Measurements from ENCODE around the gene SYNGR1.
"Not testable (repeated sequence)": the region's sequence is repeated elsewhere in the genome, so short reads cannot be mapped to it uniquely, and the experiment has no call there.

The SYNGR1 gene

DNA sequence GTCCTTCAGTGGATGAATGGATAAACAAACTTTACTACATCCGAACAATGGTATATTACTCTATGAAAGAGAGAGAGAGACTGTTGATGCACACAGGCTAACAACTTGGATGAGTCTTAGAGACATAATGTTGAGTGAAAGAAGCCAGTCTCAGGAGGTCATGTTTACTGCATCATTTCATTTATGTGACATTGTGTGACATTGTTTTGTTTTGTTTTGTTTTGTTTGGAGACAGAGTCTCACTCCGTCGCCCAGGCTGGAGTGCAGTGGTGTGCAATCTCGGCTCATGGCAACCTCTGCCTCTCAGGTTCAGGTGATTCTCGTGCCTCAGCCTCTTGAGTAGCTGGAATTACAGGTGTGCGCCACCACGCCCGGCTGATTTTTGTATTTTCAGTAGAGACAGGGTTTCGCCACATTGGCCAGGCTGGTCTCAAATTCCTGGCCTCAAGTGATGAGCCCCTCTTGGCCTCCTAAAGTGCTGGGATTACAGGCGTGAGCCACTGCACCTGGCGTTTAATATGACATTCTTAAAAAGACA, 62.1 kb downstream of the SYNGR1 start:
- H3K27ac Mint-ChIP-seq, result peak overlapping the region; percentile 79
- H3K4me1 Mint-ChIP-seq (ENCODE audit: low read depth), result peaks cover 84% of the 10 kb centered on the region
- H3K27me3 Mint-ChIP-seq, H3K9me3 Mint-ChIP-seq, DNase-seq, H3K4me3 Mint-ChIP-seq: not testable (repeated sequence)
- H3K36me3 Mint-ChIP-seq (ENCODE audit: low read depth), result peaks cover 35% of the 10 kb centered on the region

DNA sequence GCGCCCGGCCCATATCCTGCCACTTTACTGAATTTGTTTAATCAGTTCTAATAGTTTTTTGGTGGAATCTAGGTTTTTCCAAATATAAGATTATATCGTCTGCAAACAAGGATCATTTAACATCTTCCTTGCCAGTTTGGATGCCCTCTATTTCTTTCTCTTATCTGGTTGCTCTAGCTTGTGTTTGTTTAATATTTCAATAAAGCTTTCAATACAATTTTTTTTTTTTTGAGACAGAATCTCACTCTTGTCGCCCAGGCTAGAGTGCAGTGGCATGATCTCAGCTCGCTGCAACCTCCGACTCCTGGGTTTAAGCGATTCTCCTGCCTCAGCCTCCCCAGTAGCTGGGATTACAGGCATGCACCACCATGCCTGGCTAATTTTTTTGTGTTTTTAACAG, 63.4 kb downstream of the SYNGR1 start:
- H3K9me3 Mint-ChIP-seq, H3K4me3 Mint-ChIP-seq, DNase-seq, H3K27me3 Mint-ChIP-seq: not testable (repeated sequence)
- peak overlapping the region; percentile 61 for H3K27ac Mint-ChIP-seq
- peaks cover 75% of the 10 kb centered on the region for H3K4me1 Mint-ChIP-seq (ENCODE audit: low read depth)
- H3K36me3 Mint-ChIP-seq (ENCODE audit: low read depth), result peaks cover 41% of the 10 kb centered on the region

DNA sequence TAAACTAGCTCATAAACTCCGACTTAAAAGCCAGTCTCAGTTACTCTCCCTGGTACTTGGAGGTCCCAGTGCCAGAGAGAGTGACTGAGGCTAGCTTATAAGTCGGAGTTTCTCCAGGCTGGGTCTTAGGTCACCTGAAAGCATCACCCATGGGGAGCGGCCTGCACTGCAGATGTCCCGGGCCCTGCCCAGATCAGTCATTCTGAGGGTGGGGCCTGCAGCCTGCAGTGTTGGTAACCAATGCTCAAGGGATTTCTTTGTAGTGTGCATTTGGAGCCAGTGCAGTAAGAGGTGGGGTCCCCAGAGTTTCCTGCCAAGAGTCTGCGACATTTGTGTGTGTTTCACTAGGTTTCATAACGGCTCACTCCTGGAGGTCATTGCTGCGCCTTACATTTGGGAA, 64.6 kb downstream of the SYNGR1 start:
- Mint-ChIP-seq H3K4me3 (no peak overlapping the region), H3K36me3 (ENCODE audit: low read depth) (peaks cover 46% of the 10 kb centered on the region), H3K4me1 (ENCODE audit: low read depth) (peaks cover 63% of the 10 kb centered on the region), H3K27ac (peak overlapping the region; percentile 65), H3K9me3 (no peaks in the 10 kb centered on the region), H3K27me3 (no peaks in the 10 kb centered on the region)
- no peak for DNase-seq

DNA sequence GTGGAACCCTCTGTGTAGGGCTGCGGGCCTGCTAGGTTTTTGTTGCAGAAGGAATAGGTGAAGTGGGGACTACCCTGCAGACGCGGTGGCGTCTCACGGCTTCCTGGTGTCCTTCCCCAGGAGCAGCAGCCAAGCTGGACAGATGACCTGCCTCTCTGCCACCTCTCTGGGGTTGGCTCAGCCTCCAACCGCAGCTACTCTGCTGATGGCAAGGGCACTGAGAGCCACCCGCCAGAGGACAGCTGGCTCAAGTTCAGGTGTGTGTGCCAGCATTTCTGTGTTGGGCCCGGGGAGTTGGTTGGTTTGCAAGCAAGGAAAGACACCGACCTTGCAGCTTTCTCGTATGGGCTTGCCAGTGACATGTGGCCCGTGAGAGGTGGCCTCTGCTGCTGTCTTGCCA, 65.1 kb downstream of the SYNGR1 start:
- peaks cover 47% of the 10 kb centered on the region for H3K36me3 Mint-ChIP-seq (ENCODE audit: low read depth)
- DNase-seq, result no peak
- no peaks in the 10 kb centered on the region for H3K27me3 Mint-ChIP-seq
- H3K27ac Mint-ChIP-seq, result no peak overlapping the region
- H3K4me3 Mint-ChIP-seq, result no peak overlapping the region
- no peaks in the 10 kb centered on the region for H3K9me3 Mint-ChIP-seq
- H3K4me1 Mint-ChIP-seq (ENCODE audit: low read depth), result peaks cover 59% of the 10 kb centered on the region

DNA sequence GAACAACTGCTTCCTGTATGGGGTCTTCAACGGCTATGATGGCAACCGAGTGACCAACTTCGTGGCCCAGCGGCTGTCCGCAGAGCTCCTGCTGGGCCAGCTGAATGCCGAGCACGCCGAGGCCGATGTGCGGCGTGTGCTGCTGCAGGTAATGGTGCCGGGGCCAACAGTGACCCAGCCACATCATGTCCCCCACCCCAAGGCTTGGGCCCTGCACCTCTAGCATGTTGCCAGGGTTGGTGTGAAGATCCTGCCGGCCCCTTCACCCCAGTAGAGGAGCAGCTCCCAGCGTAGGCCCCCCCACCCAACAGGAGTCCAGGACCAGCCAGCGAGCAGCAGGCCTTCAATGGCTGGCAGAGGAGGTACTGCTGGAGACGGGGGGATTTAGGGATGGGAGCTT, 65.7 kb downstream of the SYNGR1 start:
- Mint-ChIP-seq H3K4me3 (no peak overlapping the region), H3K4me1 (ENCODE audit: low read depth) (peaks cover 59% of the 10 kb centered on the region), H3K27ac (no peak overlapping the region), H3K27me3 (no peaks in the 10 kb centered on the region), H3K36me3 (ENCODE audit: low read depth) (peaks cover 53% of the 10 kb centered on the region), H3K9me3 (no peaks in the 10 kb centered on the region)
- no peak for DNase-seq

DNA sequence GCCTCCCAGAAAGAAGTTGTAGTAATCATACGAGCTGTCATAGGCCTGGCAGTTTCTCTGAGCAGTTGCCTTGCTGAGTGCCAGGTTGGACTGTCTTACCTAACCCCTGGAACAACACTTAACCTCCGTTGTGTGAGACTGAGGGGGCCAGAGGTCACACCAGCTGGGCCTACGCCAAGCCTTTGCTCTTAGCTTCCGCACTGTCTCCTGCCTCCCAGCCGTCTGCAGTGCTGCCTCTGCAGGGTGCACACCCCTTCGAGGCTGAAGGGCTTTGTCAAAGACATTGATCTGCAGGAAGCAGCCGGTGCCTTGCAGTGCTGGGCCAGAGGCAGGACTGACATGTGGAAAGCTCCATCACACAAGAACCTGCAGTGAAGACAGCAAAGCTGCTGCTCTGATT, 66.5 kb downstream of the SYNGR1 start:
- Mint-ChIP-seq H3K4me1 (ENCODE audit: low read depth) (peaks cover 50% of the 10 kb centered on the region), H3K4me3 (no peak overlapping the region), H3K27ac (peak overlapping the region; percentile 67), H3K36me3 (ENCODE audit: low read depth) (peaks cover 60% of the 10 kb centered on the region), H3K9me3 (no peaks in the 10 kb centered on the region), H3K27me3 (no peaks in the 10 kb centered on the region)
- DNase-seq, result no peak

DNA sequence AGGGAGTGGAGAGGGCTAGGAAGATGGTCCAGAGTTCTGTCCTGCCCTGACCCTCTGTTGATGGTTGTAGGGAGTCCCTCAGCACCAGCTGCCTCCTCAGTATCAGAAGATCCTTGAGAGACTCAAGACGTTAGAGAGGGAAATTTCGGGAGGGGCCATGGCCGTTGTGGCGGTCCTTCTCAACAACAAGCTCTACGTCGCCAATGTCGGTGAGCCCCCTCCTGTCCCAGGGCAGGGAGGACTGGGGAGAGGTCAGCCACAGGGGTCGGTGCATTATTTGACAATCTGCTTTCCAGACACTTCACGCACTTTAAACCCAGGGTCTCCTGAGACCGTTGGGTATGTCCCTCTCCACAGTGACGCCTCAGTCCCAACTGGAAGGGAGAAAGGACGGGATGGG, 67.8 kb downstream of the SYNGR1 start:
- Mint-ChIP-seq H3K36me3 (ENCODE audit: low read depth) (peaks cover 72% of the 10 kb centered on the region), H3K27me3 (no peaks in the 10 kb centered on the region), H3K4me1 (ENCODE audit: low read depth) (peaks cover 37% of the 10 kb centered on the region), H3K27ac (no peak overlapping the region), H3K4me3 (no peak overlapping the region), H3K9me3 (no peaks in the 10 kb centered on the region)
- DNase-seq, result no peak

DNA sequence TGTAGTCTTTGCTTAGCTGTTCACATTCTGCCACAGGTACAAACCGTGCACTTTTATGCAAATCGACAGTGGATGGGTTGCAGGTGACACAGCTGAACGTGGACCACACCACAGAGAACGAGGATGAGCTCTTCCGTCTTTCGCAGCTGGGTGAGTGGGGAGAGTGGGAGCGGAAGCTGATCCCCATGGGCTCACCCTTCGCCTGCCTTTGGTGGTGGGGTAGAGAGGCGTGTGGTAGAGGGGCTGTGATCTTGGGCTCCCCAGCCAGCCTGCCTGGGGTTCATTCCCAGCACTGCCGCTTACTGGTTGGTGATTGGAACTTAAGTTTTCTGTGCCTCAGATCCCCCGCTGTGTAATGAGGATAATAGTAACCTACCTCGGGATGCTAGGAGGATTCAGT, 68.9 kb downstream of the SYNGR1 start:
- no peak overlapping the region for H3K27ac Mint-ChIP-seq
- no peak for DNase-seq
- H3K36me3 Mint-ChIP-seq (ENCODE audit: low read depth), result peaks cover 76% of the 10 kb centered on the region
- no peaks in the 10 kb centered on the region for H3K9me3 Mint-ChIP-seq
- H3K4me1 Mint-ChIP-seq (ENCODE audit: low read depth), result peaks cover 30% of the 10 kb centered on the region
- no peaks in the 10 kb centered on the region for H3K27me3 Mint-ChIP-seq
- no peak overlapping the region for H3K4me3 Mint-ChIP-seq

DNA sequence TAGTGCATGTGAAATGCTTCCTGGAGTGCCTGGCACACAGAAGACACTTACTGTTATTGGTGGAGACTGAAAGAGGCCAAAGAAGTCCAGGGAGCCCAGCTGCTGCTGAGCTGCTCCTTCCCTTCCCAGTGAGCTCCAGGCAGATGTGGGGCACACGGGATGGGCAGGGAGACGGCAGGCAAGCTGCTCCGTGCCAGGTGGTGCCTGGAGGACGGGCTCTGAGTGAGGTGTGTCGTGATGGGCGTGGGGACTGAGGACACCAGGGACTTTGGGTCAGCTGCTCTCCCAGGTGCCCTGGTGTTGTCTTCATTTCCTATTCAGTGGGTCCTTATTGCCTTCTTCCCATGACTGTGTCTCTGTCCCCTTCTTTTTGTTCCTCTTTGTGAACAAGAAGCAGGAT, 69.3 kb downstream of the SYNGR1 start:
- peaks cover 79% of the 10 kb centered on the region for H3K36me3 Mint-ChIP-seq (ENCODE audit: low read depth)
- no peak overlapping the region for H3K4me3 Mint-ChIP-seq
- no peak overlapping the region for H3K27ac Mint-ChIP-seq

DNA sequence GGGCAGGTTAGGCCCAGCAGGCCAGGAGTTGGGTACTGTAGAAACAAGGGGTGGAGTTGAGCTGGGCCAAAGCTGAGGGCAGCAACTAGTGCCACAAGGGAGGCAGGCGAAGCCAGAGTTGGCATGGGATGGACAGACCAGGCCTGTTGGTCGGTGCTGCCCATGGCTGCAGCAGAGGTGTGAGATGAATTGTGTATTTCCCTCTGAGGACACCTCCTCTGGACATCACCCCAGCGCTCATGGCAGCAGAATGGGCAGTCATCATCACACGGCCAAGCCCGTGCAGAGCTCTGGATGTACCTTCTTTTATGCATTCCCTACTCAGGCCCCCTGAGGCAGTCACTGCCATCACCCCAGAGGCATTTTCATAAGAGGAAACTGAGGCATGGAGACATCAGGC, 70.1 kb downstream of the SYNGR1 start:
- DNase-seq, result no peak
- Mint-ChIP-seq H3K27me3 (no peaks in the 10 kb centered on the region), H3K9me3 (no peaks in the 10 kb centered on the region), H3K36me3 (ENCODE audit: low read depth) (peaks cover 83% of the 10 kb centered on the region), H3K4me3 (no peak overlapping the region), H3K27ac (no peak overlapping the region), H3K4me1 (ENCODE audit: low read depth) (peaks cover 17% of the 10 kb centered on the region)

More for the DNA sequence above, 69.3 kb downstream of the SYNGR1 start:
- Mint-ChIP-seq H3K27me3 (no peaks in the 10 kb centered on the region), H3K9me3 (no peaks in the 10 kb centered on the region), H3K4me1 (ENCODE audit: low read depth) (peaks cover 26% of the 10 kb centered on the region)
- DNase-seq, result no peak

DNA sequence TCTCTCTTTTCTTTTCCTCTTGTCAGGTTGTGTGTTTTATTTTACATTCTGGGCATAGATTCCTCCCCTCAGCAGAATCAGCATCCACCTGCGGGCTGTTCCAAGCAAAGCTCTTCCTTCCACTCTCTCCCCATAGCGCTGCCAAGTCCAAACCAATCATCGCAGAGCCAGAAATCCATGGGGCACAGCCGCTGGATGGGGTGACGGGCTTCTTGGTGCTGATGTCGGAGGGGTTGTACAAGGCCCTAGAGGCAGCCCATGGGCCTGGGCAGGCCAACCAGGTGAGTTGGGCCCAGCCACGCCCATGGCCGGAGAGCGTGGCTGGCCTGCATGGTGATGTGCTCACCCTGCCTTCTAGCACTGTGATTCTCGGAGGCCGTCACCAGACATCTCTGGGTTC, 71.9 kb downstream of the SYNGR1 start:
- H3K9me3 Mint-ChIP-seq, result no peaks in the 10 kb centered on the region
- no peak overlapping the region for H3K27ac Mint-ChIP-seq
- no peak overlapping the region for H3K4me3 Mint-ChIP-seq
- peaks cover 77% of the 10 kb centered on the region for H3K36me3 Mint-ChIP-seq (ENCODE audit: low read depth)
- H3K4me1 Mint-ChIP-seq (ENCODE audit: low read depth), result peaks cover under 1% of the 10 kb centered on the region
- H3K27me3 Mint-ChIP-seq, result no peaks in the 10 kb centered on the region
- no peak for DNase-seq

DNA sequence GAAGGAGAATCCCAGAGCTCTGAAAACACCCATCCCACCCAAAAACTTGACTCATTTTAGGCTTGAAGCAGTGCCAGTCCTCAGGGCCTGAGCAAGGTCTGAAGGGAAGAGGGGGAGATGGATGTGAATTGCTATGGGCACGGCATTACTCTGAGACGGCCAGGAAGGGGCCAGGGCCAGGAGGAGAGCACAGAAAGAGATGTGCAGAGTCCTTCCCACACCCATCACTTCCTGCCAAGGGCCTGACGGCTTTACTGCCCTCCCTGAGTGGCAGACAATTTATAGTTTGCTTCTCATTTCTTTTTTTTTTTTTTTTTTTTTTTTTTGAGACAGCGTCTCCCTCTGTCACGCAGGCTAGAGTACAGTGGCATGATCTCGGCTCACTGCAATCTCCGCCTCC, 72.3 kb downstream of the SYNGR1 start:
- no peaks in the 10 kb centered on the region for H3K9me3 Mint-ChIP-seq
- H3K36me3 Mint-ChIP-seq (ENCODE audit: low read depth), result peaks cover 77% of the 10 kb centered on the region
- H3K27me3 Mint-ChIP-seq, result no peaks in the 10 kb centered on the region
- H3K4me1 Mint-ChIP-seq (ENCODE audit: low read depth), result no peaks in the 10 kb centered on the region
- no peak for DNase-seq
- no peak overlapping the region for H3K27ac Mint-ChIP-seq
- no peak overlapping the region for H3K4me3 Mint-ChIP-seq

DNA sequence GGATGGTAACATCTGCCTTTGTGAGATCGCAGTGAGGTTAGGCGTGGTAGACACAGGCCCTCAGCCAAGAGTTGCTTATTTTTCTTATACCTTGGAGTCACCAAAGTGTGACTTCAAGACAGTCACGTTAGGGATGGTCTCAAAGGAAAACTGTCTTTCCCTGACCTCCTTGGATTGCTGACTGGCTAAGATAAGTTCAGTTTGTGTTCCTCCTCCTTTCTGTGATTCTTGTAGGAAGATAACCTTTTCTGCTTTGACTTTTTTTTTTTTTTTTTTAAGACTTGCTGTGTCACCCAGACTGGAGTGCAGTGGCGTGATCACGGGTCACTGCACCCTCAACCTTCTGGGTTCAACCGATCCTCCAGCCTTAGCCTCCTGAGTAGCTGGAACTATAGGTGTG, 72.9 kb downstream of the SYNGR1 start:
- no peak for DNase-seq
- Mint-ChIP-seq H3K4me1 (ENCODE audit: low read depth) (no peaks in the 10 kb centered on the region), H3K27ac (no peak overlapping the region), H3K9me3 (no peaks in the 10 kb centered on the region), H3K27me3 (no peaks in the 10 kb centered on the region), H3K4me3 (no peak overlapping the region), H3K36me3 (ENCODE audit: low read depth) (peaks cover 77% of the 10 kb centered on the region)

DNA sequence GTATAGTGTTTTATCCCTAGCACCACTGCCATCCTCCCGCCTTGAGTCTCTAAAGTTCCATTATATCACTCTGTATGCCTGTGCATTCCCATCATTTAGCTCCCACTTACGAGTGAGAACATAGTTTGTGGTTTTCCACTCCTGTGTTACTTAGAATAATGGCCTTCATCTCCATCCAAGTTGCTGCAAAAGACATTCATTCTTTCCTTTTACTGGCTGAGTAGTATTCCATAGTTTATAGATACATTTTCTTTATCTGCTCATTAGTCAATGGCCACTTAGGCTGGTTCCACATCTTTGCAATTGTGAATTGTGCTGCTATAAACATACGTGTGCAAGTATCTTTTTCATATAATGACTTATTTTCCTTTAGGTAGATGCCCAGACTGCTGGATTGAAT, 74.2 kb downstream of the SYNGR1 start:
- H3K36me3 Mint-ChIP-seq (ENCODE audit: low read depth), result peaks cover 77% of the 10 kb centered on the region
- DNase-seq, result no peak
- no peaks in the 10 kb centered on the region for H3K9me3 Mint-ChIP-seq

DNA sequence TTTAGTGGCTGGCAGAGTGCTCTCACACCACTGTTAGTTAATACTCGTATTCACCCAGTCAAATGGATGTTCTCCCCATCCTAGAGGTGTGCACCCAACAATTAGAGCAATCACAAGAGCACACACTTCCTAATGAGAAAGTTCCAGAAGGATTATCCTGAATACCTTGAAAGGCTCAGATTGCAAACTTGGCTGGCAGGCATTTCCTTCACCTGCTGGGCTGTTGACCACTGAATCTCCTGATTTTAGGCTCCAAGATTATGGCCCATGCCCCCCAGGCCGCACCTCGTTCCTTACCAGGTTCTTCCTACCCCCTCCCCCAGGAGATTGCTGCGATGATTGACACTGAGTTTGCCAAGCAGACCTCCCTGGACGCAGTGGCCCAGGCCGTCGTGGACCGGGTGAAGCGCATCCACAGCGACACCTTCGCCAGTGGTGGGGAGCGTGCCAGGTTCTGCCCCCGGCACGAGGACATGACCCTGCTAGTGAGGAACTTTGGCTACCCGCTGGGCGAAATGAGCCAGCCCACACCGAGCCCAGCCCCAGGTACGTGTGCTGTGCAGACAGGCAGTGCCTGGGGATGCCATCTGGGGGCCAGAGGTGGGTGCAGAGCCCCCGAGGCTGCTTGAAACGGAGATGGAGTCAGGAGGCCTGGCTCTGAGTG, 76.7 kb downstream of the SYNGR1 start:
- H3K4me1 Mint-ChIP-seq (ENCODE audit: low read depth), result no peaks in the 10 kb centered on the region
- H3K4me3 Mint-ChIP-seq, result no peak overlapping the region
- no peaks in the 10 kb centered on the region for H3K9me3 Mint-ChIP-seq
- DNase-seq, result no peak
- peaks cover 74% of the 10 kb centered on the region for H3K36me3 Mint-ChIP-seq (ENCODE audit: low read depth)
- no peaks in the 10 kb centered on the region for H3K27me3 Mint-ChIP-seq
- H3K27ac Mint-ChIP-seq, result no peak overlapping the region

More for the DNA sequence above, 74.2 kb downstream of the SYNGR1 start:
- Mint-ChIP-seq H3K27ac (no peak overlapping the region), H3K27me3 (no peaks in the 10 kb centered on the region), H3K4me1 (ENCODE audit: low read depth) (no peaks in the 10 kb centered on the region), H3K4me3 (no peak overlapping the region)

All from activated T-cell treated with anti-CD3 and anti-CD28 coated beads, Interleukin-2, amount 50 U/mL, for 24 hours (primary cell).